HG03025 (cell line): Measurements from ENCODE around the gene SLIT1.

Source experiments
- ATAC-seq: cut with Tn5 transposase; IDR thresholded peaks from one replicate; pipeline ENCODE4 v1.9.1; 2021; ENCODE audit warnings: mild to moderate bottlenecking, moderate library complexity; ENCODE audit not compliant: unreplicated experiment, low FRiP score

The SLIT1 gene

DNA sequence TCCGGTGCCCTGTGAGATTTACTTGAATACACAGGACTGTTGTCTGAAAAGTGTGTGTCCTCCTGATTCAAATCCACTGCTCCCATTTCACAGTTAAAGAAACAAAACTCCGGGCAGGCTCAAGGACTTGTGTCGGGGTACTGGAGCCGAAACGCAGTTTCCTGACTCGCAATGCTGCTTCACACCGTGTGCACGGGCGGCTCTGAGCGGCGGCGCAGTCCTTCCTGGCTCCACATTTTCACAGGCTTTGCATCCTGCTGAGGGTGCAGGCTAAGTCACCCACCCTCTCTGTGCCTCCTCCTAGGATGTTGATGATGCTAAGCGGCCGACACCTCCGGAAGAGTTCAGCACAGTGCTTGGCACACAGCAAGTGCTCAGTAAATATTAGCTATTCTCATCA lies 65.4 kb downstream of the SLIT1 start:
- no peak for ATAC-seq

DNA sequence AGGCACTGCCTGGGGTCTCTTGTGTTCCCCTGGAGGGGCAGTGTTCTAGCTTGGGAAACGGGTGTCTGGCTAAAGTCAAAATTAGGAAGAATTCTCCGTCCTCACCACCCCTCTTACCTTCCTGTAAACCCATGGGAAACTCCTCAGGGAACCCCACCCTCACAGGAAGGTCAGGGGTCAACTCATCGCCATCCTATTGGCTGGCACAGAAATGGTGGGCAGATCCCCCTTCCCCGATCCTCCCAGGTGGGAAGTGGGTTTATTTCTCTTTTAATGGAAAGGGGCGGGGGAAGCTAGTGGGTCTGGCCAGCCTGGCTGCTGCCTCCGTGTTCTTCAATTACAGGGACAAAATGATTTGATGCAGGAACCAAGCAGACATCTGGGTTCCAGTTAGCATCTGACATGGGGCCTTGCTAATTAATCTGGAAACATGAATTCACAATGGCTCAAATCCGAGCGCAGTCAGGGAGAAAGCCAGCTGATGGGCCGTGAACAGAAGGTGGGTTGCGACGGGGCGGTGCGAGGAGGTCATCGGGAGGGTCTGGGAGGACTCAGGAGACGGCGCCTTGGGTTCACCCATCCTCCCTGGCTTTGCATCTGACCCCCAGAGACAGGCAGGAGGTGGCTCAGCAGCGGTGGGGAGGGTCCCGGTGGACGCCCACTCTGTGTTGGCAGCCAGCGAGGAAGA lies 66.6 kb downstream of the SLIT1 start:
- no peak for ATAC-seq

DNA sequence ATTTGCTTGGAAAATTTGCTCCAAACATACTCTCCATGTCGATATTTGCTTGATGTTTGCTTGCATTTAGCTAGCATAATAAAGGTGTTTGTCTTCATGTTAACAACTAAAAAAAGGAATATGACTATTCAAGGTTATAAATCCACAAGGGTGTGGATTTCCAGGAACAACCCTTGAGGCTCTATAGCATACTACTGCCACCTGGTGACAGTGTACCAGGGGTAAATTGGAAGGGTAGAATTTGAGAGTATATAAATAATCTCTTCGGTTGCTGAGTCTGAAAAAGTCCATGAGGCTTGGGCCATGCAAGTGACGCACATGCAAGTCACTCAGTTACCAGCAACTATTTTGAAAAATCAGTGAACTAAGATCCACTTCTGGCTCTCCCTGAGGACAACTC lies 68.4 kb downstream of the SLIT1 start:
- no peak for ATAC-seq

DNA sequence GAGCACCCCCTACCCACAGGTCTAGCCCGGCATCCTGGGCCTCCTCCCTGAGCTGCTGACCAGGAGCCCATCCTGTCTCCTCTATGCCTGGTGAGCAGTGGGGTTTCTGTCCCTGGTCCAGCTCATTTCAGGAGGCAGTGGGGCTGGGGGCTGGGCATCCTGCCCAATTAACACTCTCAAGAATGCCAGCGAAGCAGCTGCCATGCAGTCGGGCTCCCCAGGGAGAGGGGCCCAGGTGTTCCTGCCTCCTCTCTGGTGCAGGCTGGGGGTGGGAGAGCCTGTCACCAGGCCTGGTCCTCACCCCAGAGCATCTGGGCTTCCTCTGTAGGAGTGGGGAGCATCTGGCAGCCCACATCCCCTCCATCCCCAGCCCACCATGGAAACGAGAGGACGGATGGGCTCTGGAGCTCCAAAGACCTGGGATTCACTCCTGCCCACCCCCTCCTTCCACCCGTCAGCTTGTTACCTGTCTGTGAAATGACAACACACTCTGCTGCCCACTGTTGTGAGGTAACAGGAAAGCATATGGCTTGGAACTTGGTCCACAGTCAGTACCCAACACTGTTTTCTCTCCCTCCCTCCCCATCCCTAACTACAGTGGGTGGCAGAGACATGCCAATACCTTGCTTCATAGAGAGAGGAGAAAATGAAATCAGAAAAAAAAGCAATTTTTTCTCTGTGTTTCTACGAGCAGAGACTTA lies 69.1 kb downstream of the SLIT1 start:
- ATAC-seq = no peak

DNA sequence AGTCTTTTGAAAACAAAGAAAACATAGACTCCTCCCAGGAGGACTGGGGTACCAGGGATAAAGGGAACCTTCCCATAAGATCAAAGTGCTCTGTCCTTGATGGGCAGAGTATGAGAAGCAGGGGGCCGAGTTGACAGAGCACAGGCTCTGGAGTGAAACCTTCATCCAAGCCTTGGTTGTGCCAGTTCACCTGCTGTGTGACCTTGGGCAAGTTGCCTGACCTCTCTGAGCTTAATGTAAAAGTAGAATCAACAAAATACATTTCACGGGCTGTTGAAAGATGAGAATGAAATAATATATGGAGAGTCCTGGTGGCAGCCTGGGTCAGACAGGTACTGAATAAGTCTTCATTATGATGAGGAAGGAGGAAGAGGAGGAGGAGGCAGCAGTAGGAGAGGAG lies 69.9 kb downstream of the SLIT1 start:
- ATAC-seq = no peak

DNA sequence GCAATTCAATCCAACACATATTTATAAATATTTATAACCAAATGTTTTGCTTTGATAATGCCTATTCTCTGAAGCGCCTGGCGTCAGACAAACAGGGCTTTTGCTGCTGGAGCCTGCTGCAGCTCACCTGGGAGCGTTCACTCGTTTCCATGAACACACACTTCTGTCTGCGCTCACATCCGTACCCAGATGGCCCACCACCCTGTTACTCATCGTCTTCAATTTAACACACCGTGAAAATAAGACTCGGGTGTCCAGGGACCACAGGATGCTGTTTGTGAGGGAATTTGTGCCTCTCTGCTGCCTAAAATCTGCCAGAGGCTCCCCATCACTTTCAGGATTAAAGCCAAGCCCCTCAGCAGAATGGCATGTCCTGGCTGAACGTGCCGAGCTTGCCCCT lies 74.1 kb downstream of the SLIT1 start:
- no peak for ATAC-seq

DNA sequence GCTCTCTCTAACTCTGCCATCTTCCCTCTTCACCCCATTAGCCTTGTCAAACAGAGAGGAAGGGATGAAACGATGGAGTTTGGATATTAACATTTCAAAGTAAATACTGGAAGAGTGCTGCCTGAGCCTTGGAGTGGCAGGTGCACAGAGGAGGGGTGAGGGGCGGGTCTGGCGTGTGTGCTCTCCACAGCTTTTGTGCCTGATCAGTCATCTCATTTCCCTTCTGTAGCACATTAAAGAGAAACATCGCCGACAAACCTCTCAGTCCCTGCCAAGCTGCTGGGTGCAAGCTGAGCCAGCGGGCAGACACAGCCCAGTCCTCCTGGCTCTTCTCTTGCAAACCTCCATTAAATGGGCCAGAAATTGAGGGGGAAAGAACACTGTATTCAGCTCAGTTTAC lies 76.2 kb downstream of the SLIT1 start:
- ATAC-seq = no peak

DNA sequence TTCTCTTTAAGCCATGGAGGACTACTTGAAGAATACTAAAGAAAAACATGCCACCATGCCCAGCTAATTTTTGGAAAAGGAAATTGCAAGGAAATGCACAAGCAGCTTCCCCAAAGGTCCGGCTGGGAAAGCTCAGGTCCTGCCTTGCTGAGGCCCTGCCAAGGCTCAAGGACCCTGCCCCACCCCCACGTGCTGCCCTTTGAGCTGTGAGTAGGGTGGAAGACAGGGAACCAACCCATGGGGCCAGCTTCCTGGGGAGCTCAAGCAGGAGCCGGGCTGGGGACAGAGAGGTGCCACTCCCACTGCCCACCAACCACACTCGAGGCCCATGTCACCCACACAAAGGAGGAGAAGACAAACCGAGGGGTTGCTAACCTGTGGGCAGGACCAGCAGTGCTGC lies 78.2 kb downstream of the SLIT1 start:
- no peak for ATAC-seq

DNA sequence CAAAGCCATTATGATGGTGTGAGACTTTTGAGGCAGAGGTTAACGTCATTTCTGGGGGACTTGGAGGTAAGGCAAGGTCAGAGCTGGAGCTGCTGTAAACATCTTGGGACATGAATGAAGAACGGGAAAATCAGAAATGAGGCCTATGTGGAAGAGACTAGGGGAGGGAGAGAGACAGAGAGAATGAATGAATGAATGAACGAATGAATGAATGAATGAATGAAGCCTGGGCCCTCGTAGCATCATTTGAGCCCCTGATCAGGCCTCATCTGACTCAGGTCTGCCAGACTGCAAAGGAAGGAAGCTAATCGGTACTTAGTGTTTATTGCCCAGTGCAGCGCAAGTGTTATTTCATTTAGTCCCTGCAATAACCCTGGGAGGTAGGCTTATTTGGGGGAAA lies 79.6 kb downstream of the SLIT1 start:
- ATAC-seq = no peak

DNA sequence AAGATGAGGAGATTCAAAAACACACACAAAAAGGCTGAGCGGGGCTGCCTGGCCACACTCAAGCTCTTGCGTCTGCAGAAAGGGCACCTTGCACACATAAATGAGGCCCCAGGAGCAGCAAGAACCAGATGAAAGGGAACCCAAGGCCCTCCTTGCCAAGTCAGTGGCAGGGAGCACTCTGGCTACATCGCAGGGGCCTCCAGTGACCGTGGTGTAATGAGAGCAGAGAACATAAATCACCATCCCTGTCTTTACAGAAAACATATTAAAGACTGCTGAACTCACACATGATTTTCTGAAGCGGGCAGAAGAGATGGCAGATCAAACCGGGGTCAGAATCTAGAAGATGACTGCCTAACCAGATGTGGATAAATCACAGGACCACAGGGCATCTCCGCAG lies 80.5 kb downstream of the SLIT1 start:
- ATAC-seq = no peak

DNA sequence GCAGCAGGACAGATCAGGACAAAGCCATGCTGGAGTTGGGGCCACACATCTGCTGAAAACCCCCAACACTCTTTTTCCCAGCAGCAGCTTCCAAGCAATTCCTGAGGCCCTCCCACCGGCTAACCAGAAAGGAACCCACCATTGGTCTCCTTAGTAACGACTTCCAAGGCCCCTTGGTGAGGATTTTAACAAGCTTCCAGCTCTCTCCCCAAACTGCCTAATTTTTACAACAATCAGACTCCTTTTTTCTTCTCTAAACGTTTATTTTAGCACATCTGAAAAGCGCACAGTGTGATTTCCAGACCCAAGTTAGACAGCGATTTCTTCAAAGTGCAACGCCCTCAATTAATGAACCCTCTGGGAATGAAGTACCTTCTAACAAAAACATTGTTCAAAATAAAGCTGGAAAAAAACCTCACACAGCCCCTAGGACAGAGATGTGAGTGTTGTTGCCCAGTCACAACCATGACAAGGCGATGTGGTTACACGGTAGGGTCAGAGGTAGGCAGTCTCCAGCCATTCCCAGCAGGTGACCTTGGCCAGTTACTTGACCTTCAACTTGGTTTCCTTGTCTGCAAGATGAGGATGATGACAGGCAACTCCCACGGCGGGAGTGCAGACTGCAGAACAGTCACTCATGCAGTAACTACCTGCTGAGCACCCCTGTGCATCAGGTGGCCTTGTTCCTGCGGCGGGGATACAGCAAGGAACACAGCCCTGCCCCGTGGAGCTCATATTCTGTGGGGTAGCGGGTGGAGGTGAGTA lies 82.3 kb downstream of the SLIT1 start:
- no peak for ATAC-seq

DNA sequence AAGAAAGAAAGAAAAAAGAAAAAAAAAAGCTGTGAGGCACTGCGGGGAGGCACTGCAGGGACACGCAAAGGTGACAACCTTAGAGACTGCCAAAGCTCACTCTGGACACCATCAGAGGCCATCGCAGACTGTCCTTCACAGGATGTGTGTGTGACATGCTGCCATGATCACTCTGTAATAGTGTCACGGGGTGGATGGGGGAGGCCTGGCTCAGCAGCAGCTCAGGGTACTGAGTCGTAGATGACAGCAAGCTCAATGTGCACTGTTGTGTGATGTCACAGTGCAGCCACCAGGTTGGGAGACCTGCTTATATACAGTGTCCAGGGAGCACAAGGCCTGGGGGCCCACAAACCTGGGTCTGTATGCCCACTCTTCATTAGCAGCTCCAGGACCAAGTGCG lies 83.3 kb downstream of the SLIT1 start:
- no peak for ATAC-seq

DNA sequence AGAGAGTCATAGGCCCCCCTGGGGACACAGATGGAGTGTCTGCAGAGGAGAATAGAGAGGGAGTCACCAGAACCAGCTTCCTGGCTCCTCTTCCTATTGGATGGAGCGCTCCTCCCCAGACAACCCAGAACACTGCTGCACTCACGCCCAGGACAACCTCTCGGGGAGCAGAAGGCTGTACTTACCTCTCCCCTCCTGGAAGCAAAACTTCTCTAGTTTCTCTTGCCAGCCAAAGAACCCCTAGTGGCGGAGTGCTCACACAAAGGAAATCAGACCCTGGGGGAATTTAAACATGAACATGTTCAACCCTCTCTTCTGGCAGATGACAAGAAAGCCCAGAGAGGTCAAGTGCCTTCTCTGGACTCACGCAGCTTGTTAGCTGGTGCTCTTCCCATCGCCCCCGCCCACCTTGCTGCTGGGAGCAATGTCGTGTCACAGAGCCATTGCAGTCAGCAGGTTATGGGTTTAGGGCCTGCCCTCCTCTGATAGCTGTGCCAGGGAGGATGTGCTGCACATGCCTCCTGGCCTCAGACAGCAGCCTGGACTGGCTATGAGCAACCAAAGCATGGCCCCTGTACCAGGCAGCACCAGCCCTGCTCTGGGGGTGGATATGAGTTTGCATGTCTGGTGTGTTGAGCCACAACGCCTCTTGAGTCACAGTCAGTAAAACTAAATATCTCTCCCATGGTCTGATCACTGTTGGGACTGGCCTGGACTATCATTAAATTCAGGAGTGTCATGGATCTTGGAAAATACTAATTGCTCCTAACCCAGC lies 84.4 kb downstream of the SLIT1 start:
- no peak for ATAC-seq

DNA sequence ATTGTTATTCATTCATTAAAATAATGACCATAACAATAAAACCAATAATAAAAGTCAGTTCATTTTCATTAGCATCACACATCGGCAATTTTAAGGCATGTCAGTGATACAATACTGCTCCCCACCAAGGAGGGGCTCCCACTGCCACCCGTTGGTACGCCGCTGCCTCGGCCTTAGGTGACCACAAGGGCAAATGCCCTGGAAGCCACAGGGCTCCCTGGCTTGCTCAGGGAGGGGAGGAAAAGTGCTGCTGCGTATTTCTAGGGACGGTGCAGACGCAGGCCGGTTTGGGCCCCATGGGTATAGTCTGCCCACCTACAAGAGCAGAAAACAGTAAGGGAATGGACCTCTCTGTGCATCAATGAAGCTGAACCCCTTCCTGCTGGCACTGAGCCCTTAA lies 85.1 kb downstream of the SLIT1 start:
- ATAC-seq = no peak

DNA sequence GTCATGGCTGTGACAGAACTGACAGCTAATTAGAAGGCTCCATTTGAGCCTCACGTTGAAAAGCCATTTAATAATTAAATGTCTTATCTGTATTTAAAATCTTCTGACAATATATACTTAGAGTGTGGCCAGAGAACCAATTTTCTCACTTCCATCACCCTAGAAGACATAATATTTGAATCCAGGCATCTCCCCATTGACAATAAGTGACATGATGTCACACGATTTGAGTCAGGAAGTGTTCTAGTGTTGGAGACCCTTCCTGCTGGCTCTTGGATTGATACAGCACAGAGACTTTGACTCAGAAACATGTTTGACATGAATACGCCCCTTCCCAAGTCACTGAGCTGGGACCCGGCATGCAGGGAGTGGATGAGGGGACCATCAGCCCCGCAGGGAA lies 85.9 kb downstream of the SLIT1 start:
- ATAC-seq = no peak

DNA sequence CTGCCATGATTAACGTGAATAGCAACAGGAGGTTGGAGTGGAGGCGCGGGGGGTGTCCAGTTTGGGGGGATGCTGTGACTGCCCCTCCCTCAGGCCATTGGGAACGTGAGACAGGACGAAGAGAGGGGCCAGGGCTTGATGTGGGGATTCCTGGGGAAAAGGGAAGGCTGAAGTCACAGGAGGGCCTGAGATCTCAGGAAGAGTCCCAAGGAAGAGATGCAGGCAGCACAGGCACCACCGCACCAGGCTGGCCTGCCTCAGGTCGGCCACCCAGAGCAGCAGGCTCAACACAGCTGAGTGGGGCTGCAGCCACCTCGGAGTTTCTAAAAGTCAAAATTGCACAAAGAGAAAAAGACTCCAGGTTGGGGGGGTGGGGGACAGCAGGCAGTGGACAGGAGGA lies 86.7 kb downstream of the SLIT1 start:
- no peak for ATAC-seq

DNA sequence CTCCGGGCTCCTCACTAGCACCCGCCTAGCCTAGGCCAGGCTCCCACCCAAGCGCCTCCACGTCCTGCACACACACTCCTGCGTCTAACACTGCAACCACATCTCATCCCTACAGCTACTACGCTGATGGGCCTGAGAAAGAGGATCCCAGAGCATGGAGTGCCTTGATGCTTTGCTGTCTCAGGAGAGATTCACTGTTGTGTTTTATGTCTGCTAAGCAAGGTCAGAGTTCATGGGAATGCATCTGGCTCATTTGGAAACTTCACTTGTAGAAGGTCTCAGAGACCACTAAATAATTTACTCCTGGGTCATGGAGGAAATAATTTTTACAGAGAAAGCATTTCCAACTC lies 88.7 kb downstream of the SLIT1 start:
- no peak for ATAC-seq

DNA sequence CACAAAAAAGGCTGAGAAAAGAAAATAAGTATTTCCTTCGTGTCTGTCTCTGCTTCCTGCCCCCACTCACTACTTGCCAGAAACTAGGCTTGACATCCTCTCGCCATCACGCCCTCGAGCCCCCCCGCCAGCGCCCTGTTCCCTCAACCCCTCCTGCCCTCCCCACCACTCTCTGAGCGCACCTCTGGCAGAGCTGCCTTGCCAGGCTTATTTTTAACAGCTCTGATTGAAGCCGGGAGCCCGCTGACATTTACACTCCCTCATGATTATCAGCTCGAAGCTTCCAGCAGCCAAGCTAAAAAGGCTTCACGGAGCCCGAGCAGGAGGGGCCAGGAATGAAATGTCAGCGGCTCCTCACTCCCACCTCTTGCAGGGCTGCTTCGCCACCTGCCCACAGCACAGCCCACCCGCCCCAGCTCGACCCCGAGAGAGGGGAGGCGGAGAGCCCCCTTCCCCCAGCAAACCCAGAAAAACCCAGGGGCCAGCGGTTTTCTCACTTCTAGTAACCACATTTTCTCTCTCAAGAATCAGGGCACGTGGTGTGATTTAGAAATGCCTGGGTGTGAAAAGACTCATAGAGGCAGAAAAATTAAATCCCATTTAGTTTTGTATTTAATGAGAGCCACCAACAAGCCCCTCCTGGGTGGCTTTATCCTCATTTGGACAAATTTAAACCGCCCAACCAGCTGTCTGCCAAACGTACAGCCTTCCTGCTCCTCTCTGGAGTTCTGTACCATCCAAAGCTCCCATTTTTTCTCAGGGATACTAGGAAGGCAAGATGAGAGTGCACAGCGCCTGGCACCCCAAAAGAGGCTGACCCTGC lies 89.3 kb downstream of the SLIT1 start:
- ATAC-seq = no peak

DNA sequence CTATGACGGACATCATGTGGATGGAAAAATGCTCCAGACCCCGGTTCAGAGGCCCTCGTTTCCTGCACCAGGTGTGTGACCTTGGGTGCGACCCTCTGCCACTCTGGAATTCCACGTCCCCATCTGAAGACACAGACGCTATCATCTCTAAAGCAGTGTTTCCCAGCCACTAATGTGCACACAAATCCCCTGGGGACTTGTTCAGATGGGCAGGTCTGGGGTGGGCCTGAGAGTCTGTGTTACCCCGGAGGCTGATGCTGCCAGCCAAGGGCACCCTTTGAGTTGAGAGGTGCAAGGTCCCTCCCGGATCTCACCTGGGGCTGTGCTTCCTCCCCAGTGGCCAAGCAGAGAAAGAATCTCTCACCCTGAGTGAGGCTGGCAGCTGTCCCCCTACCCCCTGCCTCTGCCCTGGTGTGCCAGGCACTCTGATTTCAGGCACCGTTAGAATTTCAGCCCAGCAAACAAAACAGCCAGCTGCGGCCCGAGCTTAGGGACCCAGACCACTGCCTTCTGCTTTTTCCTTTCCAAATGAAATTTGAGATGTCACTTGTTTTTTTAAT lies 90.0 kb downstream of the SLIT1 start:
- ATAC-seq = no peak

DNA sequence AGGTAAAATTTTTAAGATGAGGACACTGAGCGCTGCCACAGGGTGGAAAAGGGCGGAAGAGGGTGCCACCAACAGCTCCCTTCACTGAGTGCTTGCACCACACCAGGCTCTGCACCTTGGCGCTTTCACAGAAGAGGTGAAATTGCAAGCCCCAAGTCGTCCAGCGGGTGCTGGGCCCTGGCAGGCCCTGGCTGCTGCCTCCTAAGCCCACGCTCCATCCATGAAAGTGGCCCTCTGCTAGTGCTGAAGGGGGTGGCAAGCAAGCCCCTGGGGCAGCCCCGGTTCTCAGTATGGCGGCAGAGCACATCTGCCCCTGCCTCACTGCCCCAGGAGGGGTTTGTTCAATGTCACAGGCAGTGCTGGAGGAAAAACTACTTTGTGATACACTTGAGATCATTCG lies 95.1 kb downstream of the SLIT1 start:
- ATAC-seq = no peak
